Activated T-helper 1 cell treated with anti-CD3 and anti-CD28 coated beads, Interleukin-2, amount 50 U/mL, for 16 hours (primary cell): ENCODE results near the gene P3H1.
"Not testable (repeated sequence)": the region's sequence is repeated elsewhere in the genome, so short reads cannot be mapped to it uniquely, and the experiment has no call there.

ENCODE experiments used
- DNase-seq, 2 donors: peaks; one replicate each; pipeline ENCODE4 v3.0.0-alpha.2; 2020; ENCODE audit warnings: low read depth in 1 of 2, low spot score in 1 of 2

Gene P3H1

GRCh38 chr1:42733415-42734200 is 33.2 kb downstream of the P3H1 start:
- DNase-seq, result no peak

DNA sequence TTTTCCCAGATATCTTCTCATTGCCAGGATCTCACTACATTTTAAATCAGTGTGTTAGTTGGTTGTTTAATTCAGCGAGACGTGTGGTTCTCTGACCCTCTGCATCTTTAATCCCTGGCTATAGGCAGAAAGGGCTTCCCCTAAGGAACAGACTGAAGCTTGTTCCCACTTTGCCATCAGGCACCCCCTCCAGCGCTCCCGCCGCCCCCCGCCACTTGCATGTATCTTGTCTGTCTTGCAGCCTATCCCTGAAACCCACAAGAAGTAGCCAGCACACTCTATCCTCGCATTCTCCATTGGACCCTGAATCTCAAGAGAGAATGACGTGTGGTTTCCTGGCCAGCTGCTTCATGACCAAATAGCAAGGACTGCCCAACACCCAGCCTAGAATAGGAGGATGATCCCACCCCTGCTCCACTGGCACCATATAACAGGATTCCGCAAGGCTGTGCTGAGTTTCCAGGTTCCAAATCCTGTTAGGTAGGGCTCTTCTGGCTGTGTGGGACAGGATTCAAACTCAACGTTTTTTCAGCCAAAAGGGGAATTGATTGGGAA is 34.6 kb downstream of the P3H1 start:
- no peak for DNase-seq

- no peak for DNase-seq
These were observed 35.2 kb downstream of the P3H1 start for GRCh38 chr1:42731585-42731984.

- DNase-seq, result no peak
These were observed 35.8 kb downstream of the P3H1 start for GRCh38 chr1:42730988-42731387.

DNA sequence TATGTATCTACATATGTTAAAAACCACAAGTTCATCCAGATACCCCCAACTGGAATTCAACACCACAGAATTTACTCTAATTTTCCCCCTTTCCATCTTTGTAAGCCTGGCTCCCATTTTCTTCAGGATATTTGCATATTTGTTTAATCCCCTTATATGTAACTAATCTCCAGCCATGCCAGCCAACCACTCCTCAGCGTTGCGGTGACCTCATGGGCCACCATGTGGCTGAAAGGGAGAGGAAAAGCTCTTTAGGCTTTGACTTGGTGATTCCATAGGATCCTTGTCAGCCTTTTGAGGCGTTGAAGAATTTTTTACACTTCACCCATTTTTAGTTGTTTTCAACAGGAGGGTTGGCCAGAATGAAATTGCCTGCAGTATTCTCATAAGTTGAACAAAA is 36.8 kb downstream of the P3H1 start:
- DNase-seq, result no peak

- DNase-seq, result not testable (repeated sequence)
These were observed 41.0 kb downstream of the P3H1 start for GRCh38 chr1:42725820-42726219.

- no peak for DNase-seq
These were observed 43.3 kb downstream of the P3H1 start for GRCh38 chr1:42723511-42723910.

GRCh38 chr1:42722403-42722802 is 44.4 kb downstream of the P3H1 start:
- DNase-seq, result not testable (repeated sequence)

- DNase-seq, result no peak
These were observed 44.9 kb downstream of the P3H1 start for GRCh38 chr1:42721926-42722325.

- DNase-seq, result no peak
These were observed 46.0 kb downstream of the P3H1 start for GRCh38 chr1:42720868-42721267.

- not testable (repeated sequence) for DNase-seq
These were observed 52.4 kb downstream of the P3H1 start for GRCh38 chr1:42714441-42714840.

- DNase-seq, result no peak
These were observed 53.5 kb downstream of the P3H1 start for GRCh38 chr1:42713293-42713692.

DNA sequence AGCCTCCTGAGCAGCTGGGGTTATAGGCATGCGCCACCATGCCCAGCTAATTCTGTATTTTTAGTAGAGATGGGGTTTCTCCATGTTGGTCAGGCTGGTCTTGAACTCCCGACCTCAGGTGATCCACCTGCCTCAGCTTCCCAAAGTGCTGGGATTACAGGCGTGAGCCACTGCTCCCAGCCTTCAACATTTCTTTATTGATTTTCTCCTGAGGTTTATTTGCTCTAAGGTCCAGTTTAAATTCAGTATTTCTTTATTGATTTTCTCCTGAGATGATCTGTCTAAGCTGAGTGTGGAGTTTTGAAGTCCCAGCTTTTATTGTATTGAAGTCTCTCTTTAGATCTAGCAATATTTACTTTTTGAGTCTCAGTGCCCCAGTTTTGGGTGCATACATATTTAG is 54.0 kb downstream of the P3H1 start:
- DNase-seq, result not testable (repeated sequence)

DNA sequence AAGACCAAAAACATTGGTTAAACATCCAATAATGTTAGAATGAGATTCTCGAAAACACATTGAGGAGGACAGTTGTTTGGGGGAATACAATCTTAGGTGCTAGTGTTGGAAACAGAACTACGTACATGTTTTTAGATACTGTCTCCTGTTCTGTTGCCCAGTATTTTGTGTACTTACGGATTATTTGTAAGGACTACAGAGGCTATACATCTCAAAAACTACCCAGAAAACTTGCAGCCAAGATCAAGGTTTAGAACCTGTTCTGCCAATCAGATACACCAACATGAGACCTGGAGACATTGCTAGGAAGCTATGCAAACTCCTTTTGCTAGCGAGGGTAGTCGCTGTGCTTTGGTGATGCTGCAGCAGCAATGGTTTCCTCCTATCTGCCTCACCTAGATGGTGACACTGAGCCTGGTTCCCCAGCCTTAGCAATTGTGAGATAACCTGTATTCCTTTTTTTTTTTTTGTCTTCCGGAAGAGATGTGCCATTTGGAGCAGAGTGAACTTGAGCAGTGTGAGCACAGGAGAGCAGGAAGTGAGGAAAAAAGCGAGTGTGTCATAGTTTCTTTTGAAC is 62.9 kb downstream of the P3H1 start:
- no peak for DNase-seq

DNA sequence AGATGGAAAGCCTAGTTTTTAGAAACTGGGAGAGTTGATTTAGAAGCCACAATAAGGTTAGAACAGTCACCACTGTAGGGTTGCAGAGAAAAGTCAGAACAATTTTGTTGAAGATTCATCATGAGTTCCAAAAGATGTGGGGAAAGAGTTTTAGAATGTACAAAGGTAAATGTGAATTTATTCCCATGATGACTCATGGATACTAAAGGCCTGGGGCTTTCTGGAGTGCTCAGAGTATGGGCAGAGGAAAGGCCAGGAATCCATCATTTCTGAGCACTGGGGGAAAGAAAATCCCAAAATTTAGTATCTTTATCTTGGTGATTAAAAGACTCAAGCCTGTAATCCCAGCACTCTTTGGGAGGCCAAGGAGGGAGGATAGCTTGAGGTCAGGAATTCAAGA is 66.8 kb downstream of the P3H1 start:
- DNase-seq, result no peak

GRCh38 chr1:42698081-42698813 is 68.6 kb downstream of the P3H1 start:
- DNase-seq, result no peak
